Measurements from ENCODE around the gene DUSP3. TPM values are rescaled to one million over a fixed set of nuclear protein-coding genes. Genes with fewer than 3 reads are reported as not detected.

Gene DUSP3
- total RNA-seq, 4 donors from 2014 or later, result 38.6 to 50.1 (median 41.2) TPM

DNA sequence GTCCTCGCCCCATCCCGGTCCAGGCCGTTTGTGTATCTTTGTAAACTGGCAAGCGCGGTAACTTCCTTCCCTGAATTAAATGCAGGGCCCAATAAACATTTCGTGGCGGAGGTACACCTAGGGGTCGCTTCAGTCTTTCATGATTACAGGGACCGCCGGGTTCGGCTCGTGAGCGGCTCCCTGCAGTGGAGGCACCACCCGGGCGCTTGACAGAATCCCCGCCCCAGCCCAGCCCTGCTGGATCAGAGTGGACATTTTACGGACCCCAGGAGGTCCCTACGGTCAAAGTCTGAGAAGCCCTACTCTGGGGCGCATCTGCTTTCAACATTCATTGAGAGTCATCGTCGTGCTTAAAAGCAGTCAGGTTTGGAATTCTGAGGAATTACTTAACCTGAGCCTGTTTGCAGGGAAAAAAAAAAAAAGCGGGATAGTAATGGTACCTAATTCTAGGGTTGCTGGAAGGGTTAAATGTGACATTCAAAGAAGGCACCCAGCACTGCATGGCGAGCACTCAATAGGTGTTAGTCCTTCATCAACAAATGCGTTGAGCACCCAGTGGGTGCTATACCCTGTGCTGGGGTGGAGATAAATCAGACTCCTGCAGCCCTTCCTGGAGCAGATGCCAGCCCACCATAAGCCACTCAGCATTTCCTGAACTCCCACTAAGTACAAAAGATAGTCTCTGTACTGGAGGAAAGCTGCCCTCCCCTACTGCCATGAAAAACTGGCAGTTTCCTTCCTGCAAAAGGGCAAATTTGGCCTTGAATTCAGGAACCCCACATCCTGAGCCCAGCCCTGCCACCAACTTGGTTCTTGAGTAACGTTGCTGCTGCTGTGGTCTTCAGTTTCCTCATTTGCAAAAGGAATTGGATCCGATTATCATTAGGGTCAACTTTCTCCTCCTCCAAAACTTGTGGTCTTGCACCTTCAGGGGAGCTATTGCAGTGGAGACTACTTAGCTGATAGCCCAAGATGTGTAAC is 658 bp upstream of the DUSP3 start:
- Histone ChIP-seq H3K4me1 (peaks cover 0 to 44% (median 9%) of the 10 kb centered on the region in 4 donors), H3K4me3 (peak overlapping the region; percentile 90 to 100 (median 98)), H3K27me3 (no peaks in the 10 kb centered on the region), H3K9me3 (no peaks in the 10 kb centered on the region), H3K27ac (peak overlapping the region; percentile 99 to 100 (median 100)), H3K36me3 (peaks cover 0 to 22% (median 2%) of the 10 kb centered on the region in 3 donors)
- no peak for TF ChIP-seq POLR2A (IDR thresholded peaks at IDR 0.05)
- TF ChIP-seq, protein P1, sequence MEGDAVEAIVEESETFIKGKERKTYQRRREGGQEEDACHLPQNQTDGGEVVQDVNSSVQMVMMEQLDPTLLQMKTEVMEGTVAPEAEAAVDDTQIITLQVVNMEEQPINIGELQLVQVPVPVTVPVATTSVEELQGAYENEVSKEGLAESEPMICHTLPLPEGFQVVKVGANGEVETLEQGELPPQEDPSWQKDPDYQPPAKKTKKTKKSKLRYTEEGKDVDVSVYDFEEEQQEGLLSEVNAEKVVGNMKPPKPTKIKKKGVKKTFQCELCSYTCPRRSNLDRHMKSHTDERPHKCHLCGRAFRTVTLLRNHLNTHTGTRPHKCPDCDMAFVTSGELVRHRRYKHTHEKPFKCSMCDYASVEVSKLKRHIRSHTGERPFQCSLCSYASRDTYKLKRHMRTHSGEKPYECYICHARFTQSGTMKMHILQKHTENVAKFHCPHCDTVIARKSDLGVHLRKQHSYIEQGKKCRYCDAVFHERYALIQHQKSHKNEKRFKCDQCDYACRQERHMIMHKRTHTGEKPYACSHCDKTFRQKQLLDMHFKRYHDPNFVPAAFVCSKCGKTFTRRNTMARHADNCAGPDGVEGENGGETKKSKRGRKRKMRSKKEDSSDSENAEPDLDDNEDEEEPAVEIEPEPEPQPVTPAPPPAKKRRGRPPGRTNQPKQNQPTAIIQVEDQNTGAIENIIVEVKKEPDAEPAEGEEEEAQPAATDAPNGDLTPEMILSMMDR (IDR thresholded peaks at IDR 0.05), result peak in 1 of 5 experiments; percentile 26
- no peak for TF ChIP-seq EP300 (IDR thresholded peaks at IDR 0.05)
- DNase-seq (ENCODE audit: low spot score in 2 of 2), result peak in 1 of 2 donors; percentile 35
- WGBS, 2 donors, result 8 to 16% methylated on average over 15 to 26 of the region's 26 CpGs

DNA sequence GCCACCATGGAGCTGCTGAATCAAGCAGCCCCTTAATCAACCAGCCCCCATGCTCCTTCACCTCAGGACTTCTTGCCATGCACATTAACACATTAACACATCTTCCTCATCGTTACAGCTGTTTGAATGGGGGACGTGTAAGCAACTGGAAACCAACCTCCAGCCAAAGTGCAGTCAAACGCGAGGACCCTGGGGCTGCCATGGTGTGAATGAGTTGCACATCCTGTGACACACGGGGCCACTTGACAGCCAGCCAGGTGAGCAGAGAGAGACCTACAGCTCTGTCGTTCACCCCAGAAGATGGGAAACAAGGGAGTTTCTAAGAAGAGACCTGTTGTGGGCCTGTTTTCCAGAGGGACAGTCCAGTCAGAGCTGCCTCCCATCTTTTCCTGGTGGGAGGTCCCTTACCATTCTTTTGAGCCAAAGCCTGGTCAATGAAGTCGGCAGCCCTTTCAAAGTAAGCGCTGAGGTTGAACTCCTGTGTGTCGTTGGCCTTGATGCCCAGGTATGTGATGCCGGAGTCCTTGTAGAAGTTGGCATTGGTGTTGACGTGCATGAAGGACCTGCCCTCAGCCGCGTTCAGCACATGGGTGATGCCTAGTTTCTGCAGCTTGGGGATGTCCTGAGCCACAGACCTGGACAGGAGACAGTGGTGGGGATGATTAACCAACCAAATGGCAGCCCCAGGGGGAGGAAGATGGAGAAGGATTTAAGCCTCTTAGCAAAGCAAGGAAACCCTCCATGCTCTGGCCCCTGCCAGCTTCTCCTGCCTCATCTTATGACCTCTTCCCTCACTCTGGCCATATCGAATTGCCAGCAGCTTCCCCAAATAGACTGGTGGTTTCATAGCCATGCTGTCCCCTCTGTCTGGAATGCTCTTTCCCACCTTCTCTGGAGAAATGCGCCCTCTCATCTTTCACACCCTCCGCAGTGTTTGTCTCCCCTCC is 4.2 kb downstream of the DUSP3 start:
- DNase-seq (ENCODE audit: low spot score in 2 of 2), result no peak

DNA sequence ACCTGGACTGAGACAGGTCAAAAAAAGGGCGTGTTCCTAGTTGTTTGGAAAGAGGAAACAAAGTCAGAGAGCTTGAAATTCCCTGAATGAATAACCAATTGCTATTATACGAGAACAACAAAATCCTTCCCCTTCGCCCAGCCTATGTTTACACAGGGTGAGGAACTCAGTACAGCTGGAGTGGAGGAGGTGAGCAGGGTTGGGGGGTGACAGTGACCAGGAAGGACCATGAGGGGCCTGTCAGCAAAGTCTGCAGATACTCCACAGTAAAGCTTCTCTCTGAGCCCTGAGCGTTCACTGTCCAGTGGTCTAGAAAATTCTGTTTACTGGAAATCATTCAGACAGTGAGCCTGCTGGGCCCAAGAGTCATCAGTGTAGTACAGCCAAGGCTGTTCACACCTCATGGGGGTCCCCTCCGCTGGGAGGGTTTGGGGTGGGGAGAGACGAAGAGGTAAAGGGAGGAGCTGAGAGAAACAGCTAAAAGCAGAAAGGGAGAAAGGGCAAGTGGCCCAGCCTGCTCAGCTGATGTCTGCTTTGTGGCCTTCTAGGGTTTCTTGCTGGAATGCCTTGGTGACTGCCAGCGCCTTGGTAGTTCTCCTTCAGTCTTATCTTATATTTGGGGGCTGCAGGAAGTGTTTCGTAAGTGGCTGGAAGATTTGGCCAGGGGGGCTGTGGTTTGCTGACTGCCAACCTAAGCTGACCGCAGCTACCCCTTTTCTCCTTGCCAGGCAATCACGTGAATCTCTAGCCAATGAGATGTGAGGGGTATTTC is 5.7 kb downstream of the DUSP3 start:
- H3K4me3 ChIP-seq, result no peak overlapping the region
- H3K27ac ChIP-seq, result peak overlapping the region in 2 of 4 donors; percentile 6 to 43
- H3K4me1 ChIP-seq, result peaks cover 0 to 43% (median 4%) of the 10 kb centered on the region in 4 donors
- H3K27me3 ChIP-seq, result no peaks in the 10 kb centered on the region
- TF ChIP-seq EP300 (IDR thresholded peaks at IDR 0.05), result peak in 1 of 2 donors; percentile 47
- TF ChIP-seq POLR2A (IDR thresholded peaks at IDR 0.05), result no peak
- DNase-seq (ENCODE audit: low spot score in 2 of 2), result peak in 1 of 2 donors; percentile 35
- H3K36me3 ChIP-seq, result peaks cover 0 to 85% (median 15%) of the 10 kb centered on the region in 3 donors
- no peaks in the 10 kb centered on the region for H3K9me3 ChIP-seq
- WGBS, 2 donors, result 80 to 82% methylated on average over 10 of the region's 10 CpGs

More for the DNA sequence above, 4.2 kb downstream of the DUSP3 start:
- Histone ChIP-seq H3K9me3 (no peaks in the 10 kb centered on the region), H3K27ac (no peak overlapping the region), H3K36me3 (peaks cover 0 to 70% (median 11%) of the 10 kb centered on the region in 3 donors), H3K27me3 (no peaks in the 10 kb centered on the region), H3K4me3 (no peak overlapping the region), H3K4me1 (peaks cover 0 to 47% (median 8%) of the 10 kb centered on the region in 4 donors)
- WGBS, 2 donors, result 88 to 89% methylated on average over 7 to 16 of the region's 16 CpGs
- no peak for TF ChIP-seq POLR2A (IDR thresholded peaks at IDR 0.05)
- TF ChIP-seq, protein P1 (IDR thresholded peaks at IDR 0.05), result no peak
- no peak for TF ChIP-seq EP300 (IDR thresholded peaks at IDR 0.05)

DNA sequence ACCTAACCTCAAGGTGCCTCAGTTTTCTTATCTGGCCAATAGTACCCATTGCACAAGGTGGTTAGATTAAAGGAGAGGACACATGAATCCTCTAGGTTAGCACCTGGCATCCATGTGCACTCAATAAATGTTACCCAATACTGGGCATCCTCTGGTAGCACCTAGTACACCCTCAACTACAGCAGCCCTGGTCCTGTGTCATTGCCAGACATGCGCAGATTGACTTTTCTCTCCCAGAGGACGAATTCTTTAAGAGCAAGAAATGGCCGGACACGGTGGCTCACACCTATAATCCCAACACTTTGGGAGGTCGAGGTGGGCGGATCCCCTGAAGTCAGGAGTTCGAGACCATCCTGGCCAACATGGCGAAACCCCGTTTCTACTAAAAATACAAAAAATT is 7.3 kb downstream of the DUSP3 start:
- no peak overlapping the region for H3K27ac ChIP-seq
- TF ChIP-seq EP300 (IDR thresholded peaks at IDR 0.05) (no peak), POLR2A (IDR thresholded peaks at IDR 0.05) (no peak)
- TF ChIP-seq, protein P1 (IDR thresholded peaks at IDR 0.05), result no peak
- H3K4me3 ChIP-seq, result no peak overlapping the region
- peaks cover 0 to 40% (median under 1%) of the 10 kb centered on the region in 4 donors for H3K4me1 ChIP-seq
- no peaks in the 10 kb centered on the region for H3K9me3 ChIP-seq
- H3K27me3 ChIP-seq, result no peaks in the 10 kb centered on the region
- no peak for DNase-seq (ENCODE audit: low spot score in 2 of 2)
- peaks cover 0 to 92% (median 15%) of the 10 kb centered on the region in 3 donors for H3K36me3 ChIP-seq
- WGBS, 2 donors, result 88 to 92% methylated on average over 9 of the region's 9 CpGs

Measured in tibial nerve (tissue), 4 donors.